ENCODE results near the gene RNU6-8. TPM values are rescaled to one million over a fixed set of nuclear protein-coding genes. Genes with fewer than 3 reads are reported as not detected.

Gene RNU6-8
- total RNA-seq, 1 experiment from 2014 or later: not detected

GRCh38 chr14:32166924-32167323, 36.1 kb downstream of the RNU6-8 start:
- no peak overlapping the region for H2AFZ ChIP-seq
- intact Hi-C loops (cut with micrococcal nuclease; ENCODE audit: unreplicated experiment): no loop called here
- no peaks in the 10 kb centered on the region; the same call in 1 of the 2 replicates for H3K9me3 ChIP-seq (ENCODE audit: insufficient read depth, low read depth)
- no peaks in the 10 kb centered on the region for H3K27me3 ChIP-seq (ENCODE audit: insufficient read depth, low read depth)
- no TSS peak for BruUV-seq (replicated peaks)
- CTCF ChIA-PET: no interaction called here
- TF ChIP-seq CTCF (conservative IDR thresholded peaks at IDR 0.05): no peak
- TF ChIP-seq EZH2 (IDR thresholded peaks at IDR 0.05; ENCODE audit: low read depth): no peak
- no peak for DNase-seq
- H3K4me2 ChIP-seq: no peak overlapping the region
- no peaks in the 10 kb centered on the region for H3F3A ChIP-seq (ENCODE audit: insufficient read depth, low read depth)
- POLR2A ChIA-PET (ENCODE audit: unreplicated experiment): no interaction called here
- H3K36me3 ChIP-seq (ENCODE audit: low read depth): no peaks in the 10 kb centered on the region
- H4K20me1 ChIP-seq (ENCODE audit: insufficient read depth): no peaks in the 10 kb centered on the region
- H3K79me2 ChIP-seq (ENCODE audit: low read depth): no peaks in the 10 kb centered on the region
- no peaks in the 10 kb centered on the region for H3K9me2 ChIP-seq (ENCODE audit: insufficient read depth)
- H3K4me3 ChIP-seq: no peak overlapping the region
- H3K27ac ChIP-seq: no peak overlapping the region
- H3K4me1 ChIP-seq (replicated peaks; ENCODE audit: insufficient read depth): no peaks in the 10 kb centered on the region

- no peak for TF ChIP-seq CTCF (conservative IDR thresholded peaks at IDR 0.05)
- no peak for TF ChIP-seq EZH2 (IDR thresholded peaks at IDR 0.05; ENCODE audit: low read depth)
- H3K4me1 ChIP-seq (replicated peaks; ENCODE audit: insufficient read depth): no peaks in the 10 kb centered on the region
- no peak for DNase-seq
- no peaks in the 10 kb centered on the region; the same call in 1 of the 2 replicates for H3K9me3 ChIP-seq (ENCODE audit: insufficient read depth, low read depth)
- H4K20me1 ChIP-seq (ENCODE audit: insufficient read depth): no peaks in the 10 kb centered on the region
- H3F3A ChIP-seq (ENCODE audit: insufficient read depth, low read depth): no peaks in the 10 kb centered on the region
- no peak overlapping the region for H3K27ac ChIP-seq
- no peak overlapping the region for H2AFZ ChIP-seq
- CTCF ChIA-PET: no interaction called here
- no peak overlapping the region for H3K4me2 ChIP-seq
- H3K27me3 ChIP-seq (ENCODE audit: insufficient read depth, low read depth): no peaks in the 10 kb centered on the region
- H3K79me2 ChIP-seq (ENCODE audit: low read depth): no peaks in the 10 kb centered on the region
- intact Hi-C loops (cut with micrococcal nuclease; ENCODE audit: unreplicated experiment): no loop called here
- H3K36me3 ChIP-seq (ENCODE audit: low read depth): no peaks in the 10 kb centered on the region
- H3K4me3 ChIP-seq: no peak overlapping the region
- no TSS peak for BruUV-seq (replicated peaks)
- no peaks in the 10 kb centered on the region for H3K9me2 ChIP-seq (ENCODE audit: insufficient read depth)
- POLR2A ChIA-PET (ENCODE audit: unreplicated experiment): no interaction called here
Observed at GRCh38 chr14:32166029-32166428, 37.0 kb downstream of the RNU6-8 start.

Other genes with a start within 250 kb of the RNU6-8 start
- 45.3 and 58.6 TPM in 2 replicates for gene ARHGAP5, start 126.0 kb downstream of the RNU6-8 start, total RNA-seq (2021)
- not detected in 2 replicates for gene RNU6-7, start 1.2 kb downstream of the RNU6-8 start, total RNA-seq (2021)
- gene AKAP6, start 126.0 kb upstream of the RNU6-8 start, total RNA-seq (2021): 2.8 and 3.5 TPM in 2 replicates